Neutrophil (primary cell): Measurements from ENCODE around the gene SGF29.
"Not testable (repeated sequence)": the region's sequence is repeated elsewhere in the genome, so short reads cannot be mapped to it uniquely, and the experiment has no call there.

Source experiments
- H3K27ac ChIP-seq: fragments of 200-600 bp; sonication (generic); 2 replicates; pipeline ENCODE4 v1.5.1; 2016; ENCODE audit warnings: mild to moderate bottlenecking, moderate library complexity
- H3K27me3 ChIP-seq: fragments of 200-600 bp; sonication (generic); 2 replicates; pipeline ENCODE4 v1.6.0; 2016; ENCODE audit warnings: mild to moderate bottlenecking
- H3K36me3 ChIP-seq: fragments of 200-600 bp; sonication (generic); 2 replicates; pipeline ENCODE4 v1.5.1; 2017
- H3K4me1 ChIP-seq, 2 experiments: fragments of 200-600 bp in 1 of 2; sonication (generic) in 1 of 2; 1 replicate in 1 of 2; 2 replicates in 1 of 2; pipeline versions ENCODE4 v1.5.1 to v1.6.1; 2013 to 2016; ENCODE audit warnings: low read depth in 1 of 2, low read length in 1 of 2, mild to moderate bottlenecking in 1 of 2, moderate library complexity in 1 of 2; ENCODE audit not compliant: control insufficient read depth in 1 of 2, insufficient read depth in 1 of 2
- H3K4me3 ChIP-seq, 2 experiments: fragments of 200-600 bp in 1 of 2; sonication (generic) in 1 of 2; 1 replicate in 1 of 2; 2 replicates in 1 of 2; pipeline ENCODE4 v1.5.1; 2013 to 2016; ENCODE audit warnings: low read depth in 1 of 2, low read length in 1 of 2, mild to moderate bottlenecking in 1 of 2, moderate library complexity in 1 of 2
- H3K9me3 ChIP-seq: fragments of 200-600 bp; sonication (generic); 2 replicates; pipeline ENCODE4 v1.5.1; 2016
- TF ChIP-seq, protein P1 (sequence below): fragments of 200-600 bp; sonication (generic); IDR thresholded peaks from 2 replicates; pipeline ENCODE4 v1.5.1; 2016; ENCODE audit warnings: antibody characterized with exemption

The SGF29 gene

DNA sequence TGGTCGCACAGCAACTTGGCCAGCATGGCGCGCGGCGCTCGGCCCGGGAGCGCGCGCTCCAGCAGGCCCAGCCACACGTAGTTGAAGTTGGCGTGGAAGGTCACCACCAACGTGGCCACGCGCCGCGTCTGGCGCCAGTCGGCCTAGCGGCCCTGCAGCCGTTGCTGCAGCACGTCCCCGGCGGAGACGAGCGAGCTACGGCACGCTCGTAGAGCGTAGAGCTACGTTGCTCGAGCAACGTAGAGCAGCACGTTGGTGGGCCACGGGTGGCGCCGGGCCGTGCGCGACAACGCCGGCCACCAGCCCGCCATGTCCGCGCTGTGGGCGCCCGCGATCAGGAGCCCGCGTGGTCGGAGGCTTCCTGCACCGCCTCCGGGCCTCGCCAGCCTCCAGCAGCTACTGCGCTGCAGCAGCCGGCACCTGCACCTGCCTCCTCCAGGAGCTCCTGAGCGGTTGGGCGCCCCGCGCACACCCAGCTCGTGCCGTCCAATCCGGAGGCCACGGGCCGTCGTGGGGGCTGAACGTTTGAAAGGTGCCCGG, 69.5 kb downstream of the SGF29 start:
- TF ChIP-seq, protein P1, sequence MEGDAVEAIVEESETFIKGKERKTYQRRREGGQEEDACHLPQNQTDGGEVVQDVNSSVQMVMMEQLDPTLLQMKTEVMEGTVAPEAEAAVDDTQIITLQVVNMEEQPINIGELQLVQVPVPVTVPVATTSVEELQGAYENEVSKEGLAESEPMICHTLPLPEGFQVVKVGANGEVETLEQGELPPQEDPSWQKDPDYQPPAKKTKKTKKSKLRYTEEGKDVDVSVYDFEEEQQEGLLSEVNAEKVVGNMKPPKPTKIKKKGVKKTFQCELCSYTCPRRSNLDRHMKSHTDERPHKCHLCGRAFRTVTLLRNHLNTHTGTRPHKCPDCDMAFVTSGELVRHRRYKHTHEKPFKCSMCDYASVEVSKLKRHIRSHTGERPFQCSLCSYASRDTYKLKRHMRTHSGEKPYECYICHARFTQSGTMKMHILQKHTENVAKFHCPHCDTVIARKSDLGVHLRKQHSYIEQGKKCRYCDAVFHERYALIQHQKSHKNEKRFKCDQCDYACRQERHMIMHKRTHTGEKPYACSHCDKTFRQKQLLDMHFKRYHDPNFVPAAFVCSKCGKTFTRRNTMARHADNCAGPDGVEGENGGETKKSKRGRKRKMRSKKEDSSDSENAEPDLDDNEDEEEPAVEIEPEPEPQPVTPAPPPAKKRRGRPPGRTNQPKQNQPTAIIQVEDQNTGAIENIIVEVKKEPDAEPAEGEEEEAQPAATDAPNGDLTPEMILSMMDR: no peak
- Histone ChIP-seq H3K27me3 (peaks cover 30% of the 10 kb centered on the region), H3K4me3 (peak overlapping the region; percentile 32 to 55), H3K36me3 (no peaks in the 10 kb centered on the region), H3K9me3 (no peaks in the 10 kb centered on the region), H3K27ac (no peak overlapping the region), H3K4me1 (peaks cover 13 to 14% of the 10 kb centered on the region in 2 experiments)

DNA sequence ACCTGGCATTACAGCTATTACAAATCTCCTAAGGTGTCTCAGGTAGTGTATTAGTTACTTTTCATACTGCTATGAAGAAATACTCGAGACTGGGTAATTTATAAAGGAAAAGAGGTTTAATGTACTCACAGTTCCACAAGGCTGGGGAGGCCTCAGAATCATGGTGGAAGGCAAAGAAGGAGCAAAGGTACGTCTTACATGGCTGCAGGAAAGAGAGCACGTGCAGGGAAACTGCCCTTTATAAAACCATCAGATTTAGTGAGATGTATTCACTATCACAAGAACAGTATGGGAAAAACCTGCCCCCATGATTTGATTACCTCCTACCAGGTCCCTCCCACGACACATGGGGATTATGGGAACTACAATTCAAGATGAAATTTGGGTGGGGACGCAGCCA, 77.2 kb downstream of the SGF29 start:
- not testable (repeated sequence) for H3K4me3 ChIP-seq, H3K9me3 ChIP-seq, H3K36me3 ChIP-seq, H3K4me1 ChIP-seq, H3K27me3 ChIP-seq, H3K27ac ChIP-seq

DNA sequence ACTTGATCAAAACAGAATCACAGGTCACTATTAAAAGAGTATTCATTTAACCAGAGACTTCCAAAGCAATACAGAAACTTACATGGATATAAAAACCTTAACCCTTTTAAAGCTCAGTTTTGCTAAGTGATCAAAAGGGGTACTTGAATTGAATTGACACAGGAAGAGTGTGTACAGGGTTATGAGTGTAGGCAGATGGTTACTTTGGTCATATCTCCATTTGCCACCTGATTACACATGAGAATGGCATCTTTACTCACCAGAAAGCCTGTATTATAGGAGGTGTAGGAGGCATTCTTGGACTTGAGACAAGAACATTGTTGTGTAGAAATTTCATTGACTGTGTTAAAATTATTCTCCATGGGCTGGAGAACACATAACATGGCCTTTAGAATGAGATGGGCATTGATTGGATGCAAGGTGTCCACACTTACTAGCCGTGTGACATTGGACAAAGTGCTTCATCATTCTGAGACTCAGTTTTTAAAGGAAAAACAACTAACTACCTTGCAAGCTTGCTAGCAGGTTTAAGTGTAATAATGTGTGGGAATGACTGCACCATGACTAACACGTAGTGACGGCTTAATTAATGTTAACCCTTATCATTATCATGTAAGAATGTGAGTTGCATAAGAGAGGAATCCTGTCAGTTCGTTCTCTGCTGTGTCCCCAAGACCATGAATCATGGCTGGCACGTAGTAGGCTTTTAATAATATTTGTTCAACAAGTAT, 82.5 kb downstream of the SGF29 start:
- H3K4me1 ChIP-seq, H3K27ac ChIP-seq, H3K36me3 ChIP-seq, H3K9me3 ChIP-seq, H3K27me3 ChIP-seq, H3K4me3 ChIP-seq: not testable (repeated sequence)

DNA sequence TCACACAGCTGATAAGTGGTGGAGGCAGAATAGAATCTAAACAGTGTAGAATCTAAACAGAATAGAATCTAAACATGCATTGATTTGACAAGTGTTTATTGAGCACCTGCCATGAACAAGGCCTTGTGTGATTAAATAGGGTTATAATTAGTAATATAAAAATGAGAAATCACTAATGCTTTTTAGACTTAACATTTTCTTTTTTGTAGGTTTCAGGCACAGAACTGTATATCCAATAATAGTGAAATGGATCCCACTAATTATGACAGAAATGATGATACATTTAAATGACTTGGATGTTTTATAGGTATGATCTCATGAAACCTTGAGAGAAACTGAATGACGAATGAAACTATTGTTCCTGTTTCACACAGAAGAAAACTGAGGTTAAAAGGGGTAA, 84.0 kb downstream of the SGF29 start, which contains the start of gene NPIPB8:
NPIPB8 (plus strand) TSS at position 301 of the 400 bp plus-strand sequence. CDS start 296 bp downstream, outside the sequence.
- not testable (repeated sequence) for H3K27me3 ChIP-seq, H3K4me3 ChIP-seq, H3K9me3 ChIP-seq, H3K36me3 ChIP-seq, H3K27ac ChIP-seq, H3K4me1 ChIP-seq

DNA sequence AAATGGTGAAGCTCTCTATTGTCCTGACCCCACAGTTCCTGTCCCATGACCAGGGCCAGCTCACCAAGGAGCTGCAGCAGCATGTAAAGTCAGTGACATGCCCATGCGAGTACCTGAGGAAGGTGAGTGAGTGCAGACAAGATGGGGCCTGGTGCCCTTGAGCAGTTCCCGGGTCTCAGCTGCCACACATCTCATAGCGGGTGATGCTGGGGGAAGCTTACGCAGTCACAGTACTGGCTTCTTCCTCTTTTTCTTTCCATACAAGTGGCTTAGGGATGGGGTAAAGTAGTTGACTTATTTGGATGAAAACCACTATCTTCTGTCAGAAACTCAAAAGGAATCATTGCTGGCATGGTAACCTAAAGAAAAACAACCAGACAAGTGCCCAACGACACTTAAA, 84.6 kb downstream of the SGF29 start:
- not testable (repeated sequence) for H3K27me3 ChIP-seq, H3K27ac ChIP-seq, H3K4me1 ChIP-seq, H3K9me3 ChIP-seq, H3K4me3 ChIP-seq, H3K36me3 ChIP-seq

DNA sequence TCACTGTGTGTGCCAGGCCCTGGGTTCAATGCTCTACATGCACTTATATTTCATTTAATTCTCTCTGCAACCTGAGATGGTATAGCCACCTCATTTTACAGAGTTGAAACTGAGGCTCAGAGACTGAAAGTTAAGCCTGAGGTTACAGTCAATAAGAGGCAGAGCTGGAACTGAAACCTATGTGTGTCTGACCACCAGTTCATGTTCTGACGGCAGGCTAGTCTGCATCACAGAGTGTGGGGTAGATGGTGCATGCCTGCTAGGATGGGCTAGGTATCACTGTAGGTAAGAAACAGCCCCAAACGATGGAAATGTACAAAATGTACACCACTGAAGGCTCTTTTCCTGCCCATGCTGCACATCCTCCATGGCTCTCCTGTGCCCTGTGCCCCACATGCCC, 86.2 kb downstream of the SGF29 start:
- not testable (repeated sequence) for H3K27ac ChIP-seq, H3K27me3 ChIP-seq

More for the DNA sequence above, 86.2 kb downstream of the SGF29 start:
- H3K4me1 ChIP-seq, H3K9me3 ChIP-seq, H3K36me3 ChIP-seq, H3K4me3 ChIP-seq: not testable (repeated sequence)
